Testis (tissue), 2 donors: ENCODE measurements around the gene MPV17.

Source experiments
- CTCF ChIP-seq, 3 experiments: fragments of 450-650 bp in 2 of 3; fragments of 200-600 bp in 1 of 3; sonication (generic) in 1 of 3; IDR thresholded peaks; one replicate each; pipeline ENCODE4 v1.5.1; 2016 to 2019; ENCODE audit warnings: antibody characterized with exemption in 3 of 3, mild to moderate bottlenecking in 2 of 3, moderate library complexity in 1 of 3
- POLR2A ChIP-seq: fragments of 450-650 bp; IDR thresholded peaks from one replicate; pipeline ENCODE4 v1.6.1; 2017; ENCODE audit warnings: antibody characterized with exemption, mild to moderate bottlenecking, moderate library complexity

- TF ChIP-seq POLR2A (no peak), CTCF (IDR thresholded peaks at IDR 0.05) (no peak)
Observed at GRCh38 chr2:27280826-27281225, 42.1 kb downstream of the MPV17 start.
